IPS-NIHi7 (cell line): ENCODE measurements around the gene LIFR.
"Not testable (repeated sequence)": the region's sequence is repeated elsewhere in the genome, so short reads cannot be mapped to it uniquely, and the experiment has no call there.

Experiments
- DNase-seq: peaks from one replicate; pipeline ENCODE4 v3.0.0; 2012; ENCODE audit warnings: mixed read lengths; ENCODE audit errors: extremely low spot score

LIFR gene

DNA sequence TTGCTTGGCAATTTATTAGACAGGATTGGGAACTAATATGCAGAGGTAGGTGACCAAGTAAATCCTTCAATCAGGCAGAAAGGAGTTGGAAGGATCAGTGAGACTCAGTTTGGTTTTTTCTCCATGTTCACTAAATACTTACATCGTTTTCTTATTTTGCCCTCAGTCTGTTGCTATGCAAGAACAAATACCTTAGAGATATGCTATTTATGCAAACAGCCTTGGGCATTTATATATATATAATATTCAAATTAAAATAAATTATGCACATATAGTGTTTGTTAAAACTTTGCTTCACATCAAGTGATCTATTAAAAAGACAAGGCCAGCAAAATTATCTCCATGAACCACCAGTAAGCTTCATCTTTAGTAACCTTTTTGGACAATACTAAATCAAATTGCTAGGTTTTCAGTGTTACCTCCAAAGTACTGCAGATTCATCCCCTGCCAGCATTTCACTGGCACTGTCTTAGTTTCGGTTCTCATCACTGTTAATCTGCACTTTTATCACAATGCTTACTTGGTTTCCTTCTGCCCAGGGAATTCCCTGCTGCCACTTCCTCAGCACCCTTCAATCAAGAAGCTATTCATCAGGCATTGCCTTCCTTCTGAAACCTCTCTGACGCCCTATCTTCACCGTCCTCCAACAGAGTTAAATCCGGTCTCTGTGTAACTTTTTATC lies 26.0 kb upstream of the LIFR start:
- no peak for DNase-seq

DNA sequence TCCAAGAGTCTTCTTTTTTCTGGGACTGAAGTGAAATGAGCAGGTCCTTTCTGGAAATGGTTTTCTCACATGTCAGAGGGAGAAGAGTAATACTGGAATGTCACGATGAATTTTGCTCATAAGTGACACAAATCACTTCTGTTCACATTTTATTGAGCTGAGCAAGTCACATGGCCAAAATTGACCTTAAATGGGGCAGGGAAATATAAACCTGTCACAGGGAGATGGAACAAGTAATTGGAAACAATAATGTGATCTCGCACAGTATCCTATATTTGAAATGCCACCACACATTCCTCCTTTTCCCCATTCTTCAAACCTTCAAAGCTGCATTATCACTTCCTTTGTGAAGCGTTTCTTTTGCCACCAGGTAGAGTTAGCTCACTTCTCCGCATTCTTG lies 25.2 kb upstream of the LIFR start:
- DNase-seq = no peak

DNA sequence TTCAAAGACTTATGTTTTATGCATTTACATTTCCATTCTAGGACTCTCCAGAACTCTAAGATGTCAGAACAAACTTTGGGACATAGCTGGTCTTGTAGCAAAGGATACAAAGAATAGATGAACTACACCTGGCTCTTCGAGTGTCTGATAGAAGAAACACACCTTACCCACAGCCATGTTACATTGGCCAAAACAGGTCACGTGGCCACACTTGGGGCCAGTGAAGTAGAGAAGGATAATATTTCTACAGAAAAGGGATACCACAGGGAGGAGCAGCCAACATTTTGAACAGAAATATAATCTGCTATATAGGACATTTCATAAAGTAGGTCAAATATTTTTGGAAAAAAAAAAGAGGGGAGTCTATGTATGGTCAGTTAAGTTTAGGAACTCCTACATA lies 22.7 kb upstream of the LIFR start:
- no peak for DNase-seq

DNA sequence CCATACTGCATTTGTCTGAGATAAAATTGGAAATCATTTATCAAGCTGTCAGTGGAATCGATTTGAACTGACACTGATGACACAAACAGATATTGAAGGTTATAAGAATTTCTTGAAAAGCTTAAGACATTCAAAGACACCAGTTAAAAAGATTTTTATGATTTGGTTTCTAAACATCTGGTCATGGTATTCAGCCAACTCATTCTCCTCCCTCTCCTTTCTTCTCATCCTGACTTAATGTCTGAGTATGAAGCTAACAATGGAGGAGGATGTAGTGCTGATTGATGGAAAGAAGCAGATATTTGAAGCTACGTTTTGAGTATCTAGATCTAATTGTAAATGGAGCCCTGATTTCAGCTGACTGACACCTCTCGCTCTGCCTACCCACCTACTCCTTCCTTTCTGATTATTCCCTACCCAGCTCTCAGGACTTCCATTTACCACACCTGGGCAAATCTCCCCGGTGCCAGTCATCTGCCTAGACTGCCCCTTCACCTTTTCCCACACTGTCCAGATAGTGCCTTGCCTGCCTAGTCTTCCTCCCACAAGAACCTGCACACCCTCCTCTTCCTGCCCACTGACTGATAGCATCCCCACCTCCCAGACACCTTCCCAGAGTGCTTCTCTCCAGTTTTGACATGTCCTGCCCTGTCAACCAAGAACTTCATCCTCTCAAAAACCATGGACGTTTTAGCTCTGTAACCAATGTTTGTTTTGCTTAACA lies 20.7 kb upstream of the LIFR start:
- DNase-seq = no peak

DNA sequence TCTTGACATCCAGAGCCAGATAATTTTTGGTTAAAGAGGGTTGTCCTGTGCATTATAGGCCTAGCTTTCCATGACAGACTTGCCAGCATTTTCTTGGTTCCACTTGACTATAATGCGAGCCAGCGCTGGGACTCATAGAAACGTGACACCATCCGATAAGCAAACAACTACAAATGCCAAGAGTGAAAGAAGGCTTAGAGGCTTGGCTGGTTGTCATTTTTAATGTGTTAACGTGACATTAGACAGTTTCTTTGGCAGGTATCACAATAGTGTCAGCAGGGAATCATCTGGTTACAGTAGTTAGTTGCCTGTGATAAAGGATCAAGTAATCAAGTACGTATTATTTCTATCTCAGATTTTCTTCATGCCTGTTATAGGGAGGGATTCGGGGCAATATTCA lies 20.0 kb upstream of the LIFR start:
- no peak for DNase-seq

DNA sequence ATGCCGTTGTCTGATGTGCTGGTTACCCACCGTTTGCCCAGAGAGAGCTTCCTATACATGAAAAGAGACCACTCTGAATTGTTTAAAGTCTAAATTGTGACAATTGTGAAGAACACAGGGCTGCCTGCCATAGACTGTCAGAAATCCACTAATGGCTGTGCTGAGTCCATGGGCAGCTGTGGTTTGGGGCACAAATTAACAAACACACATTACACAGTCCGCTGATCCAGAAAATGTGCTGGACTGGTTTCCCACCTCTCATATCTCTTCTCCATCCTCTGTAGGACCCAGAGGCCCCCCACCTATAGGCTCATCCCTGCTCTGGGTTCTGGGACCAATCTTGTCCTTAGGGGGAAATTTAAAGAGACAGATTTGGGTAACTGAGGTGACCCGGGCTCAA lies 19.0 kb upstream of the LIFR start:
- DNase-seq = no peak

DNA sequence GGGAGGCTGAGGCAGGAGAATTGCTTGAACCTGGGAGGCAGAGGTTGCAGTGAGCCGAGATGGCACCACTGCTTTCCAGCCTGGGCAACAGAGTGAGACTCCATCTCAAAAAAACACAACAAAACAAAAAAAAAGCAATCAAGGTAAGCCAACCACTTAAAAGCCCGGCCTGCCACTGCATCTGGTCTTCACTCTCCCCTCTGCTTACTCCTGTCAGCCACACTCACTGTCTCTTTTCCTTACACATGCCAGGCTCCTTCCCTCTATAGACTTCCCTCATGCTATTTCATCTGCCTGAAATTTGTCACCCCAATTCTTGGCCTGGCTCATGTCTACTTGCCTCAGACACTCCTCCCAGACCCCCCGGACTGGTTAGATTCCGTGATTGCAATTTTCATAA lies 17.6 kb upstream of the LIFR start:
- no peak for DNase-seq

- DNase-seq = no peak
Measured at GRCh38 chr5:38573521-38573920, 17.1 kb upstream of the LIFR start.

GRCh38 chr5:38569180-38569579 lies 12.7 kb upstream of the LIFR start:
- DNase-seq = no peak

GRCh38 chr5:38567306-38567705 lies 10.9 kb upstream of the LIFR start:
- DNase-seq = not testable (repeated sequence)

DNA sequence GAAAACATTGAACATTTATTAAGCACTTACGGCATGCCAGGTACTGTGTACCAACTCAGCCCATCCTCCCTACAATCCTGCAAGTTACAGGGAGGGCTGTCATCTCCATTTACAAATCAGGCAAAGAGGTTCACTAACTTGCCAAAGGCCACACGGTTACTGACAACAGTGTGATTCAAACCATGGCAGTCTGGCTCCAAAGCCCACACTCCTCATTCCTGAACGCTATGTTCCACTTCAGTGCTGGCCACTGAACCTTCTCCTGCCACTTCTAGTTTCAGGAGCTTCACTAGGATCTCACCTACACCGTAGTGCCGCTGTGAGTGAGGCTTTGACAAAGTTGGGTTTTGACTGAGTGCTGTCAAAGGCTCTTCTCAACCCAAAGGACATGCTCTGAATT lies 7.2 kb upstream of the LIFR start:
- no peak for DNase-seq

GRCh38 chr5:38562444-38563210 lies 6.2 kb upstream of the LIFR start:
- DNase-seq = no peak

DNA sequence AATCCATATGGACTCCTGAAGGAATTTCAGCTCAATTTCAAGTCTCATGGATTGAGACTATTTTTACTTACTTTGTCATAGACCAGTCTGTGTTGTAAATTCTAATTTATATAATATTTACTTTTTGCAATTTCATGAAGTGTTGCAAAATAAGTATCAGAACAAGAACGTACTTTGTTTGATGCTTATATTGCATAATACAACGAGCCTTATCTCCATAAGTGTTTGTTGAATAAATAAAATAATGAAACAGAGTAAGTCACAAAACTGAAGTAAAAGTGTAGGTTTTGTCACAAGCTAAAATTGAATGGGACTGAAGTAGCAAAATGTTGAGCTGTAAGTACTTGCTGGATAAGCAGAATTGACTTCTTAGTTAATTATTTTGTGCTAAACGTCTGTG lies 3.0 kb upstream of the LIFR start:
- no peak for DNase-seq

GRCh38 chr5:38557792-38558191 lies 1.3 kb upstream of the LIFR start:
- DNase-seq = no peak

DNA sequence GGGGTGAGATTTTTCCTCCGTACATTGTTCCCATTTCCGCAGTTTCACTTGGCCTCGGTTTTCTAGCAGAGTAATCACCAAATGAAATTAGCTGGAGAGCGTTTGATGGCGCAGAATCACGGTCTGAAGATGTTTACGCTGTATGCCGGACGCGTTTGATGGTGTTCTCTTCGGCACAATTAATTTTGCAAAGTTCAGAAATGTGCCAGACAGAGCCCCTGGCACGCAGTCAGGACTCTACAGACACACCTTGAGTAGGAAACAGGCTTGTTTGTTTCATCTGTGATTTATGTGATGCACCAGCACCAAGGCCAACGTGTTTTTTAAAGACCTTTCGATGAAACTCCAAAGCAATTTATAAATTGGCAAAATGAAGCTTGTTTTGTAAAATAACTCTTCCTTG lies 863 bp upstream of the LIFR start:
- DNase-seq = no peak

GRCh38 chr5:38556088-38556598 lies 303 bp downstream of the LIFR start:
- no peak for DNase-seq

DNA sequence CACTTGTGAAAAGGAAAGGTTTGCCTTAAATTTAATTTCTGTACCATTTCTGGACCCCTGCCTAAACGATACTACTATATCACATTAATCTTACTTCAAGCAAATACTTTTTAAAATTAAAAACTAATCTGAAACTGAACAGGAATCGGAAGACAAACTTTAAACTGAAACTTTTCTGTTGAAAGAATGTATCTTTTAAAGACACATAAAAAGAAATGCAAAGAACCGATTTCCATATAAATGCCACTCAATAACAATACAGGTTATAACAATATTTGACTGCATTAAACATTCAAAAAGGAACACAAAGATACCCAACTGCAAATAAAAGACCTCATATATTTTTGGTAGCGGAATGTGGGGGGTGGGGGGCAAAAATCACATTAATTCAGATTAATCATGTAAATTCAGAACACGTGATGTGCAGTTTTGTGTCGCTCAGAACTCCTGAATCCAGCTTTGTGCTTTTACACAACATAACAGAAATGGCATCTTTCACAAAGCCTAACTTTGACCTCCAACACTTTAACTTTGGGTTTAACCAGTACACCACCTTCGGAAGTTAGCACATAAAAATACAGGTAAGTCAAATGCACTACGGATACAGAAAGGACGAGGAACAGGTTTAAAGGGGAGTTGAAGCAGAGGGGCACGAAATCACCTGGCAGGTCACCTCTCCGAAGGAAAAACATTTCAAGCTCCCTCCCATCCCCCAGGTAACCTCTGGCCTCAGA lies 925 bp downstream of the LIFR start:
- DNase-seq = no peak

- no peak for DNase-seq
Measured at GRCh38 chr5:38554861-38555260, 1.6 kb downstream of the LIFR start.

DNA sequence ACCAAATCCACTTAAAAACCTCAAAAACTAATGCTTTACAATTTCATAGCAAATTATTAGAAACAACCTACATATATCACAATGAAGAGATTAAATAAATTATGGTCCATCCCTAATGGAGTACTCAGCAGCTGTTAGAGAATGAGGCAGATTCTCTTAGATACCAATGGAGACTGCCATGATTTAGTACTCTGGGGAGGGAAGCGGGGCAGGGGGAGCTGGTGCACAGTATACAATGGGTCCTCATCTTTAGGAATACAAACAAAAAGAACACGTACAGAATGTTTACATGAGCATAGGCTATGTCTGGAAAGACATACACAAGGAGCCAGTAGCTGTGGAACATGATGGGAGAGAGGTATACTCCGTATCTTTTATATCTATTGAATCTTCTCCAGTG lies 2.0 kb downstream of the LIFR start:
- no peak for DNase-seq

DNA sequence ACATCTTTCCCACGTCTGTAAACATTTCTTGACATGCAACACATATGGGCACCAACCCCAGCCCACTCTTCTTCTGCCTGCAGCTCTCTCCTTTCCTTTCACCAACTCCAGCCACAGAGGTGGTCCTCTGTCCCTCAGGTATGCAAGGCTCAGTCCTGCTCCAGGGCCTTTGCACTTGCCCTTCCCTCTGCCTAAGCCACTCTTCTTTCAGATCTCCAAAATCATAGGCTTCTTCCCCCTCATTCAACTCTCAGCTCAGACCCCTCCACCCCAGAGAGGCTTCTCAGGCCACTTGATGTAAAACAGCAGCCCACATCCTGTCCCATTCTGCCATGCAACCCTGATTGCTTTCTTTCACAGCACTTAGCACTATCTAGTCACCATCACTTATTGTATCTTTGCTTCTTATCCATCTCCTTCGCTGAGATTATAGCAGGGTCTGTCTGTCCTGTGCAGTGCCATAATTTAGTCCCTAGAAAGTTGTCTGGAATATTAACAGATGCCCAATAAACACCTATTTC lies 3.4 kb downstream of the LIFR start:
- no peak for DNase-seq
